ENCODE results near the gene CELA2A.
"Not testable (repeated sequence)": the region's sequence is repeated elsewhere in the genome, so short reads cannot be mapped to it uniquely, and the experiment has no call there.

Gene CELA2A

GRCh38 chr1:15468145-15468544 is 11.6 kb downstream of the CELA2A start:
- H3K36me3 ChIP-seq (ENCODE audit: control insufficient read depth, insufficient read depth, low read length) = no peaks in the 10 kb centered on the region
- H3K9me3 ChIP-seq (ENCODE audit: control insufficient read depth, low read length) = no peaks in the 10 kb centered on the region

GRCh38 chr1:15469361-15469760 is 12.8 kb downstream of the CELA2A start:
- H3K36me3 ChIP-seq (ENCODE audit: control insufficient read depth, insufficient read depth, low read length) = no peaks in the 10 kb centered on the region
- H3K27ac ChIP-seq (ENCODE audit: insufficient read depth, low read depth, low read length, poor library complexity, severe bottlenecking) = no peak overlapping the region
- H3K4me1 ChIP-seq (ENCODE audit: control insufficient read depth, insufficient read depth, low read length) = no peaks in the 10 kb centered on the region
- H3K9me3 ChIP-seq (ENCODE audit: control insufficient read depth, low read length) = no peaks in the 10 kb centered on the region
- H3K27me3 ChIP-seq (ENCODE audit: control insufficient read depth, insufficient read depth, low read length, poor library complexity, severe bottlenecking) = no peaks in the 10 kb centered on the region
- no peak overlapping the region for H3K4me3 ChIP-seq (ENCODE audit: insufficient read depth, low read depth, low read length)
- 90 to 93% methylated on average over 3 of the region's 3 CpGs for WGBS, 2 experiments

More at GRCh38 chr1:15468145-15468544, 11.6 kb downstream of the CELA2A start:
- H3K4me3 ChIP-seq (ENCODE audit: insufficient read depth, low read depth, low read length) = no peak overlapping the region
- H3K27ac ChIP-seq (ENCODE audit: insufficient read depth, low read depth, low read length, poor library complexity, severe bottlenecking) = no peak overlapping the region
- H3K4me1 ChIP-seq (ENCODE audit: control insufficient read depth, insufficient read depth, low read length) = no peaks in the 10 kb centered on the region
- H3K27me3 ChIP-seq (ENCODE audit: control insufficient read depth, insufficient read depth, low read length, poor library complexity, severe bottlenecking) = no peaks in the 10 kb centered on the region

GRCh38 chr1:15469821-15470448 is 13.4 kb downstream of the CELA2A start:
- H3K9me3 ChIP-seq (ENCODE audit: control insufficient read depth, low read length); H3K36me3 ChIP-seq (ENCODE audit: control insufficient read depth, insufficient read depth, low read length); H3K27ac ChIP-seq (ENCODE audit: insufficient read depth, low read depth, low read length, poor library complexity, severe bottlenecking); H3K4me1 ChIP-seq (ENCODE audit: control insufficient read depth, insufficient read depth, low read length); H3K27me3 ChIP-seq (ENCODE audit: control insufficient read depth, insufficient read depth, low read length, poor library complexity, severe bottlenecking); H3K4me3 ChIP-seq (ENCODE audit: insufficient read depth, low read depth, low read length): not testable (repeated sequence)
- 90 to 94% methylated on average over 9 of the region's 9 CpGs for WGBS, 2 experiments

- not testable (repeated sequence) for H3K9me3 ChIP-seq (ENCODE audit: control insufficient read depth, low read length); H3K4me1 ChIP-seq (ENCODE audit: control insufficient read depth, insufficient read depth, low read length); H3K27me3 ChIP-seq (ENCODE audit: control insufficient read depth, insufficient read depth, low read length, poor library complexity, severe bottlenecking); H3K4me3 ChIP-seq (ENCODE audit: insufficient read depth, low read depth, low read length); H3K27ac ChIP-seq (ENCODE audit: insufficient read depth, low read depth, low read length, poor library complexity, severe bottlenecking); H3K36me3 ChIP-seq (ENCODE audit: control insufficient read depth, insufficient read depth, low read length)
- 91 to 93% methylated on average over 5 of the region's 5 CpGs for WGBS, 2 experiments
These were observed 14.5 kb downstream of the CELA2A start for GRCh38 chr1:15471067-15471466.

GRCh38 chr1:15471723-15472122 is 15.2 kb downstream of the CELA2A start:
- not testable (repeated sequence) for H3K27me3 ChIP-seq (ENCODE audit: control insufficient read depth, insufficient read depth, low read length, poor library complexity, severe bottlenecking); H3K27ac ChIP-seq (ENCODE audit: insufficient read depth, low read depth, low read length, poor library complexity, severe bottlenecking); H3K4me1 ChIP-seq (ENCODE audit: control insufficient read depth, insufficient read depth, low read length); H3K9me3 ChIP-seq (ENCODE audit: control insufficient read depth, low read length); H3K4me3 ChIP-seq (ENCODE audit: insufficient read depth, low read depth, low read length); H3K36me3 ChIP-seq (ENCODE audit: control insufficient read depth, insufficient read depth, low read length)
- WGBS, 2 experiments = 92 to 93% methylated on average over 6 of the region's 6 CpGs

GRCh38 chr1:15472587-15472986 is 16.1 kb downstream of the CELA2A start:
- Histone ChIP-seq H3K27me3 (ENCODE audit: control insufficient read depth, insufficient read depth, low read length, poor library complexity, severe bottlenecking) (no peaks in the 10 kb centered on the region), H3K9me3 (ENCODE audit: control insufficient read depth, low read length) (no peaks in the 10 kb centered on the region), H3K4me1 (ENCODE audit: control insufficient read depth, insufficient read depth, low read length) (no peaks in the 10 kb centered on the region), H3K27ac (ENCODE audit: insufficient read depth, low read depth, low read length, poor library complexity, severe bottlenecking) (no peak overlapping the region), H3K36me3 (ENCODE audit: control insufficient read depth, insufficient read depth, low read length) (no peaks in the 10 kb centered on the region), H3K4me3 (ENCODE audit: insufficient read depth, low read depth, low read length) (no peak overlapping the region)
- 90 to 93% methylated on average over 11 of the region's 11 CpGs for WGBS, 2 experiments

GRCh38 chr1:15475752-15476314 is 19.3 kb downstream of the CELA2A start, which contains the start of gene CELA2B:
TSS of gene CELA2B (plus strand) at chr1:15476104. CDS start at chr1:15476126, 22 bp downstream.
- Histone ChIP-seq H3K4me1 (ENCODE audit: control insufficient read depth, insufficient read depth, low read length) (no peaks in the 10 kb centered on the region), H3K36me3 (ENCODE audit: control insufficient read depth, insufficient read depth, low read length) (no peaks in the 10 kb centered on the region), H3K4me3 (ENCODE audit: insufficient read depth, low read depth, low read length) (no peak within 1 kb of the TSS), H3K9me3 (ENCODE audit: control insufficient read depth, low read length) (no peaks in the 10 kb centered on the region), H3K27me3 (ENCODE audit: control insufficient read depth, insufficient read depth, low read length, poor library complexity, severe bottlenecking) (no peaks in the 10 kb centered on the region), H3K27ac (ENCODE audit: insufficient read depth, low read depth, low read length, poor library complexity, severe bottlenecking) (no peak within 1 kb of the TSS)
- WGBS, 2 experiments = 90 to 94% methylated on average over 5 of the region's 5 CpGs

- H3K27ac ChIP-seq (ENCODE audit: insufficient read depth, low read depth, low read length, poor library complexity, severe bottlenecking) = no peak overlapping the region
- 90 to 94% methylated on average over 2 to 3 of the region's 3 CpGs for WGBS, 2 experiments
- no peaks in the 10 kb centered on the region for H3K36me3 ChIP-seq (ENCODE audit: control insufficient read depth, insufficient read depth, low read length)
- H3K27me3 ChIP-seq (ENCODE audit: control insufficient read depth, insufficient read depth, low read length, poor library complexity, severe bottlenecking) = no peaks in the 10 kb centered on the region
- H3K4me3 ChIP-seq (ENCODE audit: insufficient read depth, low read depth, low read length) = no peak overlapping the region
- H3K9me3 ChIP-seq (ENCODE audit: control insufficient read depth, low read length) = no peaks in the 10 kb centered on the region
- H3K4me1 ChIP-seq (ENCODE audit: control insufficient read depth, insufficient read depth, low read length) = no peaks in the 10 kb centered on the region
These were observed 20.4 kb downstream of the CELA2A start for GRCh38 chr1:15476927-15477326.

GRCh38 chr1:15477646-15478212 is 21.2 kb downstream of the CELA2A start:
- 89 to 90% methylated on average over 5 of the region's 5 CpGs for WGBS, 2 experiments
- no peaks in the 10 kb centered on the region for H3K9me3 ChIP-seq (ENCODE audit: control insufficient read depth, low read length)
- H3K36me3 ChIP-seq (ENCODE audit: control insufficient read depth, insufficient read depth, low read length) = no peaks in the 10 kb centered on the region
- no peaks in the 10 kb centered on the region for H3K4me1 ChIP-seq (ENCODE audit: control insufficient read depth, insufficient read depth, low read length)
- no peak overlapping the region for H3K4me3 ChIP-seq (ENCODE audit: insufficient read depth, low read depth, low read length)
- no peaks in the 10 kb centered on the region for H3K27me3 ChIP-seq (ENCODE audit: control insufficient read depth, insufficient read depth, low read length, poor library complexity, severe bottlenecking)
- H3K27ac ChIP-seq (ENCODE audit: insufficient read depth, low read depth, low read length, poor library complexity, severe bottlenecking) = no peak overlapping the region

- H3K4me1 ChIP-seq (ENCODE audit: control insufficient read depth, insufficient read depth, low read length) = no peaks in the 10 kb centered on the region
- H3K36me3 ChIP-seq (ENCODE audit: control insufficient read depth, insufficient read depth, low read length) = no peaks in the 10 kb centered on the region
- H3K27me3 ChIP-seq (ENCODE audit: control insufficient read depth, insufficient read depth, low read length, poor library complexity, severe bottlenecking) = no peaks in the 10 kb centered on the region
- no peak overlapping the region for H3K4me3 ChIP-seq (ENCODE audit: insufficient read depth, low read depth, low read length)
- H3K27ac ChIP-seq (ENCODE audit: insufficient read depth, low read depth, low read length, poor library complexity, severe bottlenecking) = no peak overlapping the region
- WGBS, 2 experiments = 91 to 94% methylated on average over 11 of the region's 11 CpGs
- no peaks in the 10 kb centered on the region for H3K9me3 ChIP-seq (ENCODE audit: control insufficient read depth, low read length)
These were observed 23.3 kb downstream of the CELA2A start for GRCh38 chr1:15479654-15480347.

All from ectodermal cell (in vitro differentiated cells).